ENCODE data around the gene SORCS3. TPM values are rescaled to one million over a fixed set of nuclear protein-coding genes. Genes with fewer than 3 reads are reported as not detected.

The SORCS3 gene
- total RNA-seq, 1 donor from 2014 or later, result 4.2 TPM

GRCh38 chr10:104966563-104967297 lies 325.6 kb downstream of the SORCS3 start:
- no peak overlapping the region for H3K4me3 Mint-ChIP-seq
- H3K9me3 Mint-ChIP-seq, result no peaks in the 10 kb centered on the region
- TF ChIP-seq CTCF (conservative IDR thresholded peaks at IDR 0.05), result no peak
- no peak overlapping the region for H3K27ac Mint-ChIP-seq
- DNase-seq (ENCODE audit: extremely low spot score, unreplicated experiment), result no peak
- no peaks in the 10 kb centered on the region for H3K4me1 Mint-ChIP-seq (ENCODE audit: unreplicated experiment)
- H3K27me3 Mint-ChIP-seq, result no peaks in the 10 kb centered on the region
- no peaks in the 10 kb centered on the region for H3K36me3 Mint-ChIP-seq

DNA sequence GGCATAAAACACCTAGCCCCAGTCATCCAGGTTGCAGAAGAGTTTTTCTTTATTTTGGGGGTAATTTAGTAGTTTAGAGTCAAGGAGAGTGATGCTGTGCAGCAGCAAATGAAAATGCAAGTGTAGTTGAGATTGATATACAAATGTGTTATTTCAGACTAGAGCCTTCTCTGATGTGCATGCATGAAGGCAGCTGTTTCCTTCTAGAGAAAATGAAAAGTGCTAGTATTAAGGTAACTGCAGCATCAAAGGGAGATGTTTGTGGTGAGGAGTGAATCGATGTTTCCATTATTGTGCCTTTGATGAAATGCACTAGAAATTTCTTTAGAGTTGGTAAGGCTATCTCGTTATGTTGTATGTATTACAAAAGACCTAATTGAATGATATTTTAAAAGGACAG lies 339.3 kb downstream of the SORCS3 start:
- DNase-seq (ENCODE audit: extremely low spot score, unreplicated experiment), result no peak
- Mint-ChIP-seq H3K9me3 (peaks cover 3% of the 10 kb centered on the region), H3K27ac (no peak overlapping the region), H3K4me1 (ENCODE audit: unreplicated experiment) (no peaks in the 10 kb centered on the region), H3K36me3 (no peaks in the 10 kb centered on the region), H3K4me3 (no peak overlapping the region), H3K27me3 (no peaks in the 10 kb centered on the region)
- no peak for TF ChIP-seq CTCF (conservative IDR thresholded peaks at IDR 0.05)

- DNase-seq (ENCODE audit: extremely low spot score, unreplicated experiment), result no peak
- H3K4me3 Mint-ChIP-seq, result no peak overlapping the region
- TF ChIP-seq CTCF (conservative IDR thresholded peaks at IDR 0.05), result no peak
- H3K27me3 Mint-ChIP-seq, result no peaks in the 10 kb centered on the region
- no peaks in the 10 kb centered on the region for H3K36me3 Mint-ChIP-seq
- H3K4me1 Mint-ChIP-seq (ENCODE audit: unreplicated experiment), result no peaks in the 10 kb centered on the region
- H3K9me3 Mint-ChIP-seq, result peaks cover 9% of the 10 kb centered on the region
- H3K27ac Mint-ChIP-seq, result no peak overlapping the region
Measured at GRCh38 chr10:104981995-104982394, 340.9 kb downstream of the SORCS3 start.

DNA sequence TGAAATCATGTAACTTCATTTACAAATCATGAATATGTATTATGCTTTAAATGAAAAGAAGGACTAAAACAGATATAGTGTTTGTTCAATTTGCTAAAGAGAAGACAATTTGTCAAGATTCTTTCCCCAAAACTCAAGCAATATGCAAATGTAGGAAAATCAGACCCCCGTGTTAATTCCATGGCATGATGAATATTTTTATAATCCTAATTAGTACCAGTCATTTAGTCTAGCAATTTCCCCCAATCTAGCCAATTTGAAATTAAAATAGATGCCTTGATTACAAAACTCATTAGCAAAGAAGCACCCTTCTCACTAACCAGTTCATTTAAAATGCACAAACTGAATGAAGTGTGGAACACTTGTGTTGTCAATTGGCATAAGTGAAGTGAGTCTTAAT lies 347.6 kb downstream of the SORCS3 start:
- no peak for DNase-seq (ENCODE audit: extremely low spot score, unreplicated experiment)
- no peak for TF ChIP-seq CTCF (conservative IDR thresholded peaks at IDR 0.05)
- Mint-ChIP-seq H3K4me3 (no peak overlapping the region), H3K4me1 (ENCODE audit: unreplicated experiment) (no peaks in the 10 kb centered on the region), H3K27ac (no peak overlapping the region), H3K36me3 (no peaks in the 10 kb centered on the region), H3K9me3 (peaks cover 9% of the 10 kb centered on the region), H3K27me3 (no peaks in the 10 kb centered on the region)

- DNase-seq (ENCODE audit: extremely low spot score, unreplicated experiment), result no peak
- no peaks in the 10 kb centered on the region for H3K27me3 Mint-ChIP-seq
- no peaks in the 10 kb centered on the region for H3K36me3 Mint-ChIP-seq
- no peaks in the 10 kb centered on the region for H3K4me1 Mint-ChIP-seq (ENCODE audit: unreplicated experiment)
- H3K27ac Mint-ChIP-seq, result no peak overlapping the region
- no peak for TF ChIP-seq CTCF (conservative IDR thresholded peaks at IDR 0.05)
- peaks cover 9% of the 10 kb centered on the region for H3K9me3 Mint-ChIP-seq
- no peak overlapping the region for H3K4me3 Mint-ChIP-seq
Measured at GRCh38 chr10:104989880-104990279, 348.8 kb downstream of the SORCS3 start.
